GM12892 (cell line): ENCODE measurements around the gene CPLANE2.

Source experiments
- POLR2A ChIP-seq: IDR thresholded peaks from 2 replicates; pipeline ENCODE4 v1.6.1; 2011; ENCODE audit warnings: low read depth, low read length, control low read depth
- POLR2AphosphoS5 ChIP-seq: IDR thresholded peaks from 2 replicates; pipeline ENCODE4 v1.6.1; 2011; ENCODE audit warnings: low read depth, low read length, control low read depth
- TAF1 ChIP-seq: IDR thresholded peaks from 2 replicates; pipeline ENCODE4 v1.6.1; 2011; ENCODE audit warnings: low read depth, mild to moderate bottlenecking, control low read depth, low read length, borderline replicate concordance

DNA sequence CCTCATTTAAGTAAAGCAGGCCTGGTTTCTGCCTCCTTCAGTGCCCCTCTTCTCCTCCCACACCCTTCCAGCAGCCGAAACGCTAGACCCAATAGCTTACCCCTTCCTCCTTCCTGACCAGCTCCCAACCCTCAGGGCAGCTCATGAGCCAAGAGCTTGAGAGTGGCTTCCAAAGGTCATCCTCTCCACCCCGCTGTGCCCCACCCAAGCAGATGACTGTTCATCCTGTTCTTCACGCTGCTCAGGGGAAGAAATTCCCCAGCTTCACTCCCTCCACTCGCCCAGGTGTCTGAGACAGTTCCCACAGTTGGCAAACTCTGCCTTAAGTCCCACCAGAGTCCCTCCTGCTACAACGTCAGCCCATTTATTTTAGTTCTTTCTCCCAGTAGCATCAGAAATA, 48.0 kb downstream of the CPLANE2 start:
- no peak for TF ChIP-seq TAF1
- TF ChIP-seq POLR2A = no peak
- no peak for TF ChIP-seq POLR2AphosphoS5
